ENCODE results near the gene TANGO6.
"Not testable (repeated sequence)": the region's sequence is repeated elsewhere in the genome, so short reads cannot be mapped to it uniquely, and the experiment has no call there.

TANGO6 gene

GRCh38 chr16:69126221-69126620 lies 282.9 kb downstream of the TANGO6 start:
- no peak for DNase-seq

GRCh38 chr16:69126801-69127200 lies 283.5 kb downstream of the TANGO6 start:
- DNase-seq = not testable (repeated sequence)

GRCh38 chr16:69127966-69128510 lies 284.7 kb downstream of the TANGO6 start:
- no peak for DNase-seq

- DNase-seq = no peak
Observed at GRCh38 chr16:69130461-69130860, 287.1 kb downstream of the TANGO6 start.

- peak; percentile 27 for DNase-seq
Observed at GRCh38 chr16:69131167-69131838, 288.0 kb downstream of the TANGO6 start.

GRCh38 chr16:69131839-69132423 lies 288.6 kb downstream of the TANGO6 start:
- DNase-seq = peak; percentile 35

GRCh38 chr16:69132424-69133252 lies 289.3 kb downstream of the TANGO6 start, which contains the start of the genes CHTF8 and UTP4:
TSS of gene CHTF8 (minus strand) at chr16:69132588. CDS start at chr16:69121458, 11,130 bp downstream.
TSS of gene UTP4 (plus strand) at chr16:69132649. CDS start at chr16:69133460, 811 bp downstream.
- DNase-seq = peak; percentile 45

GRCh38 chr16:69133373-69133954 lies 290.1 kb downstream of the TANGO6 start:
- DNase-seq = no peak
